Skin epidermis (tissue), 12 donors: Measurements from ENCODE around the gene PEX14.

Experiments used
- H3K27ac ChIP-seq, 21 experiments: fragments of 200-600 bp; sonication (generic) in 11 of 21; one replicate each; pipeline ENCODE4 v1.5.0; 2020; ENCODE audit warnings: mild to moderate bottlenecking in 3 of 21, inconsistent platforms in 2 of 21, moderate library complexity in 2 of 21
- H3K4me3 ChIP-seq, 7 experiments: fragments of 200-600 bp; sonication (generic) in 2 of 7; one replicate each; pipeline ENCODE4 v1.5.0; 2020; ENCODE audit warnings: inconsistent platforms in 2 of 7, mild to moderate bottlenecking in 2 of 7, moderate library complexity in 1 of 7

PEX14 gene

DNA sequence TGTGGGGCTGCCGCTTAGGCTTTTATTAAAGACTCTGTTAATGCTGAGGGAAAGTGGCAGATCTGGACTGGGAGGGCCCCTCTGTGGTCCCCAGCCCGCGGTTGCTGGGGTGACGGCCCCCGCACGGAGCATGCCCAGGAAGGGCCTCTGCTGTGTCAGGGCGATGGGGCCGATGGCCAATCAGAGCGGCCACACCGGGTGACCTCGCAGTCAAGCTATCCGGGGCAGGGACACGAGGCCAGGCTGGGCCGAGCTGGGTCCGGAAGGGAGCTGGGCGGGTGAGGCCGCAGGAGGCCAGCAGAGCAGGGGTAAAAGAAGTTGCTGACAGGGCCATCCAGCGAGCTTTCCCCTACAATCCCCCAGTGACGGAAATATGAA is 176.6 kb downstream of the PEX14 start:
- no peak overlapping the region for H3K27ac ChIP-seq
- no peak overlapping the region for H3K4me3 ChIP-seq

GRCh38 chr1:10651793-10652192 is 177.0 kb downstream of the PEX14 start:
- H3K4me3 ChIP-seq: no peak overlapping the region
- no peak overlapping the region for H3K27ac ChIP-seq

DNA sequence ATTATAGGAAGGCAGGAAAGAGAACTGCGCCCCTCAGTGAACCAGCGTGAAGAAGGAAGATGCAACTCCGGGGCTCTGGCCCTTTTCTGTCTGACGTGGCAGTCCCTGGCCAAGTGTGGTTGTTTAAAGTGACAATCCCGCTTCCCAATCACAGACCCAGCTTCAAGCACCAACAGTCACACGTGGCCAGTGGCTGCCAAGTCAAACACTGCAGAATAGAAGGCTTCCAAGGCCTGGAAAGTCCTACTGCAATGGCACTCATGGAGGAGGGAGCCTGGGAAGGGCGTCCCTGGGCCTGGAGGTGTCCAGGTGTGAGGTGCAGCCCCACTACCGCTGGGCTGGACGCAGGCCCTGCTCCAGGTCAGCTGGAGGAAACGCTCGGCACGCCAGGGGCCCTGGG is 177.9 kb downstream of the PEX14 start:
- H3K4me3 ChIP-seq: no peak overlapping the region
- no peak overlapping the region for H3K27ac ChIP-seq

GRCh38 chr1:10653370-10654125 is 178.8 kb downstream of the PEX14 start:
- peak overlapping the region in 1 of 21 experiments; percentile 35 for H3K27ac ChIP-seq

DNA sequence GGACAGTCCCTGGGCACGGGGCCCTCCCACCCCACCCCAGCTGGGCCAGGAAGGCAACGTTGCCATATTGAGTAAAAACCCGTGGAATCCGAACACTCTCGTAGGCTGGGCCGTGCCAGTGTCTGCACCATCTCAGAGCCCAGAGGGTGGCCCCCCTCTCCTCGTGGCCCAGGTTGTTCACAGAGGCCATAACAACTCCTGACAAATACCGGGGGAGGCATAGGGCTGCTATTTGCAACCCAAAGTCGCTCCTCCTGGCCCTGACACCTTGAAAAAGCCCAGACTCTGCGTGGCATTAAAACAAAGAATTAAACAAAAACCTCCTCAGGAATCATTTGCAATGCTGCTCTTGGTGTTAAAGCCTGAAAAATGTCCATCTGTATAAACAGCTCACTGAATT is 180.3 kb downstream of the PEX14 start:
- no peak overlapping the region for H3K27ac ChIP-seq
- H3K4me3 ChIP-seq: no peak overlapping the region

More at GRCh38 chr1:10653370-10654125, 178.8 kb downstream of the PEX14 start:
- H3K4me3 ChIP-seq: no peak overlapping the region

DNA sequence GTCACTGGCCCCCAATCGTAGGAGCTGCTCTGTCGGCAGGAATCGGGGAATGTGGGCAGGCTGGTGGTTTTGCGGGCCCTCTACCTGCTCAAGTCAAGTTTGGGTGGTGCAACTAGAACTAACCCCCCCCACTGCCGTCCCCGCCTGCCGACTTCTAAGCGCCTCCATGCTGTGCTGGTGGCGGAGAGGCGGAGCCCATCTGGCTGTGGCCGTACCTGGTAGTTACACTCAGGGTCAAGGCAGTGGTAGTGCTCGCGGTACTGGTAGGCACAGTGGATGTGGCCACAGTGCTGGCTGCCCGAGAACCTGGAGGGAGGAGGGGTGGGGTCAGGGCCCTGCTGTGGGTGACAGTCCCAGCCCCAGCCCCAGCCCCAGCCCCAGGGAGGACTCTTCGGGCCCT is 181.7 kb downstream of the PEX14 start:
- Histone ChIP-seq H3K4me3 (no peak overlapping the region), H3K27ac (peak overlapping the region in 1 of 21 experiments; percentile 34)

DNA sequence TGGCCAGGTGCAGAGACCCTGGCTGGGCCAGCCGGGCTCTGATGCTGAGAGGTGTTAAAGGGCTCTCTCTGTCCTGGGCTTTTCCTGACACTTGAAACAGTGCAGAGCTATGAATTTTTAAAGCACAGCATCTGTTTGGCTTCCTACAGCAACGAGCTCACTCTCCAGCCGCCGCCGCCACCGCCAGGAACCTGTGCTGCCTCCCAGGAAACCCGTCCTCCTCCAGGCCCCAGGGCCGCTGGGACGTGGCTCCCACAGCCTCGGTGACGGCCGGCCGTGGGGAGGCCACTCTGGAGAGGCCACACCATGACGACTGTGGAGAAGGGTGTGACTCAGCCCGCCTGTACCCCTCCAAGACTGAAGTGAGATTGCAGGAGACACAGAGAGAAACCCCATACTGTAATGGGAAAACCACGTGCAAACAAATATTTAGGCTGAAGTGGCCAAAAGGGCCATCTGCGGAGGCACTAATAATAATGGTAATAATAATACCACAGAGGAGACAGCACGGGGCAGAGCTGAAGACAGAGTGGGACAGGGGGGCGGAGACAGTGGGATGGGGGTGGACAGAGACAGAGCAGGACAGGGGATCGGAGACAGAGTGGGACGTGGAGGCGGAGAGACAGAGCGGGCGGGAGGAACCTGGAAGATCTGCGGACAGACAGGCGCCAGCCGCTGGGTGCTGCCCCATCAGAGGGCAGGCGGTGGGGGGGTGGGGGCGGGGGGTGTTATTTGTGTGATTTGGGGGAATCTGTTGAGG is 182.5 kb downstream of the PEX14 start:
- Histone ChIP-seq H3K4me3 (no peak overlapping the region), H3K27ac (no peak overlapping the region)

- H3K27ac ChIP-seq: no peak overlapping the region
- H3K4me3 ChIP-seq: no peak overlapping the region
Observed at GRCh38 chr1:10658396-10659066, 183.8 kb downstream of the PEX14 start.

DNA sequence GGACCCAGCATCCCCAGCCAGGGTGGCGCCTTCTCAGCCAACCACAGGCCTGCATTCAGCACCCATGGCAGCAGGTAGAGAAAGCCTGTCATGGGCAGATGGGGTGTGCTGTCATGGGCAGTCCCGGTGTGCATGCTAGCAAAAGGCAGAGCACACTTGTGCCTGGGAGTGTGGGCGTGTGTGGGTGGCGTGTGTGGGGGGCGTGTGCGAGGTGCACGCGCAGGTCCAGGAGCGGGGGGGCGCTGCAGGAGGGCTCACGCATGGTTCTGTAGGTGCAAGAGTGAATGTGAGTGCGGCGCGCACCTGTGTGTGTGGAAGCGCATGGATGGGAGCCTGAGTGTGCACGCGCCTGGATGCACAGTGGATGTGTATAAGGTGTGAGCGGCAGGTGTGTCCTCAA is 184.5 kb downstream of the PEX14 start:
- Histone ChIP-seq H3K4me3 (no peak overlapping the region), H3K27ac (no peak overlapping the region)

DNA sequence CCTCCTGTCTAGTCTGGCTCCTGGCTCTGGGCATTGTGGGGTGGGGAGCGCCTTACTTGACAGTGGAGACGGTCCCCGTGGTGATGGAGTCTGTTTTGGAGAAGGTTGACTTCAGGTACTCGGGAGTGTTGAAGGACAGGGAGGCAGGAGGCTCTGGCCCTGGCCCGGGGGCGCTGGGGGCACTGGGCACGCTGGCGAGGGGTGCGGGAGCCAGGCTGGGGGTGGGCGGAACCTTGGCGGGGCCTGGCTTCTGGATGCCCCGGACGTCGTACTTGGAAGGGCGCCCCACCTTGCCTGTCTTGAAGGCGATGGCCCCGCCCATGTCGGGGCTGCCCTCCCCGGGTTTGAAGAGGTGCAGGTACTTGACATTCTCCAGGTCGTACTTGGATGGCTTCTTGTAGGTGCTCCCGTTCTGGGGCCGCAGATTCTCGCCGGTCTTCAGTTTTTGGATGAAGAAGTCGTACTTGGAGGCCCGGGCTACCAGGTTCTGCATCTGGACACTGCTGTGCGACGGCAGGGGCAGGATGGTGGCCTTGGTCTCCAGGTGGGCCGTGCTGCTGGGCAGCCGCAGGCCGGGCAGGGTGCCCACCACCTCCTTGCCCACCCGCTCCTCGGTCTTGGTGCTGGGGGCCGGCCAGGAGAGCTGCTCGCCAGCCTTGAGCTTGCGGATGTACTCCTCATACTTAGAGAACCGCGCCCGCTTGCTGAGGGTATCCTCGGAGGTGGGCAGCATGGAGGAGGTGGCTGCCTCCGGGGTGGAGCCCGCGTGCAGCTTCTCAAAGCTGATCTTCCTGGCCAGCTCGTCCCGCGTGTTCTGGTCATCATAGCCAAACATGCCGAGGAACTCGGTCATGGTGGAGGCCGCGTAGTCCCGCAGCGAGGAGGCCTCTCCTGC is 185.1 kb downstream of the PEX14 start:
- Histone ChIP-seq H3K4me3 (no peak overlapping the region), H3K27ac (no peak overlapping the region)

DNA sequence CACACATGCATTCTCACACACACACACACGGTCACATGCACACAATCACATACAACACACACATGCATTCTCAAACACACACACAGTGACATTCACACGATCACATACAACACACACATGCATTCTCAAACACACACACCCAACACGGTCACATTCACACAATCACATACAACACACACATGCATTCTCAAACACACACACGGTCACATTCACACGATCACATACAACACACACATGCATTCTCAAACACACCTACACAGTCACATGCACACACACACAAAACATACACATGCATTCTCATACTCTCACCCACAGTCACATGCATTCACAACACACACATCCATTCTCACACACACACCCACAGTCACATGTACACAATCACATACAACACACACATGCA is 186.7 kb downstream of the PEX14 start:
- no peak overlapping the region for H3K4me3 ChIP-seq
- H3K27ac ChIP-seq: no peak overlapping the region

DNA sequence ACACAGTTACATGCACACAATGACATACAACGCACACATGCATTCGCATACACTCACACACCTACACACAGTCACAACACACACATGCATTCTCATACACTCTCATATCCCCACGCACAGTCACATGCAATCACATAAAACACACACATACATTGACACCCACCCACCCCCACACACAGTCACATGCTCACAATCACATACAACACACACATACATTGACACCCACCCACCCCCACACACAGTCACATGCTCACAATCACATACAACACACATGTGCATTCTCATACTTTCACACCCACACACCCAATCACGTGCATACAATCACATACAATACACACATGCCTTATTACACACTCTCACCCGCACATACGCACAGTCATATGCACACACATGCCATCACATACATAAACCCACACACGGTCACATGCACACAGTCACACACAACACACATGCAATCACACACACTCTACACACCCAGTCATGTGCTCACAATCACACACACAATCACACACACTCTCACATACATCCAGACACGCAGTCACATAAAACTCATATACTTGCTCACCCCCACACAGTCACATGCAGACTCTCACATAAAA is 187.4 kb downstream of the PEX14 start:
- Histone ChIP-seq H3K27ac (no peak overlapping the region), H3K4me3 (no peak overlapping the region)

GRCh38 chr1:10662824-10663677 is 188.3 kb downstream of the PEX14 start:
- no peak overlapping the region for H3K4me3 ChIP-seq

GRCh38 chr1:10663678-10664035 is 188.9 kb downstream of the PEX14 start:
- Histone ChIP-seq H3K4me3 (no peak overlapping the region), H3K27ac (peak overlapping the region in 4 of 21 experiments; percentile 1 to 62 (median 24))

More at GRCh38 chr1:10662824-10663677, 188.3 kb downstream of the PEX14 start:
- peak overlapping the region in 4 of 21 experiments; percentile 1 to 62 (median 24) for H3K27ac ChIP-seq

- Histone ChIP-seq H3K4me3 (no peak overlapping the region), H3K27ac (peak overlapping the region in 2 of 21 experiments; percentile 1 to 28)
Observed at GRCh38 chr1:10664251-10664650, 189.5 kb downstream of the PEX14 start.

- Histone ChIP-seq H3K4me3 (no peak overlapping the region), H3K27ac (peak overlapping the region in 1 of 21 experiments; percentile 1)
Observed at GRCh38 chr1:10665226-10665625, 190.5 kb downstream of the PEX14 start.

DNA sequence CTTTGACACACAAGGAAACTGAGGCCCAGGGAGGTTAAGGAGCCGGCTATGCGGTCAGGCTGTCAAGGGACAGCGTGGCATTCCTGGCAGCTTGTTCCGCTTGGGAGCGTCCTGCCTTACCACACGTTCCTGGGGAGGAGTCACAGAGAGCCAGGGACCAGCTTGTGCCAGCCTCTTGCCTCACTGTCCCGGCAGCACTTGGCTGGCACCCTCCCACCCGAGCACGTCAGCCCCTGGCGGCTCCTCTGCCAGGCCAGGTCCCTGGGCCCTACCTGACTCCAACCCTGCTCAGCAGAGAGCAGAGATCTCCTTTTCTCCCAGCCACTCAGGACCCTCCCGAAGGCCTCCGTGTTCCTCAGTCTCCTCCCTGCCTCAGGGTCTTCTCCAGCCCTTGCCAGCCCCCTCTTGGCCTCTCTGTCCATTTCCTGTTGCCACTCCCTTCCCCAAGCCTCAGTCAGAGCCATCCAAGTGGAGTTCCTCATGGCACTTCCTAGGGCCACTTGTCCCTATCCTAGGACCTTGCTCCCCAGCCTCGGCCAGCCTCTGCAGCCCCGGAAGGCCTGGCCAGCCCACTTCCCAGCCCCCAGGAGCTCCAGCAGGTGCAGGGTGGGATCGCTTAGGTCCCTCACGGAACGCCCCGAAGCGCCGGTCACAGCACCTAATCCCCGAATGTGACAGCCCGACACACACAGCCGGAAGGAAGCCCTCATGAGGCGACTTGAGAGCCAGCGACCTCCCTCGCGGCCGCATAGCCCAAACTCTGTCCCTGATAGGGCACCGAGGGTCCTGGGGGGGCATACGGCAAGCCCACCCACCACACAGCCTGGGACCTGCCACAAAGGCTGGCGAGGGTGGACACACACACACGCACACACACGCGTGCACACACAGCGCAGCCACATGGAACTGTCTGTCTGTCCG is 191.4 kb downstream of the PEX14 start:
- H3K4me3 ChIP-seq: no peak overlapping the region
- H3K27ac ChIP-seq: peak overlapping the region in 6 of 21 experiments; percentile 25 to 64 (median 36)
